ENCODE measurements around the gene ZSWIM6.

ZSWIM6 gene

GRCh38 chr5:61538722-61539501, 206.9 kb downstream of the ZSWIM6 start:
- no peak for DNase-seq (ENCODE audit: low spot score)

GRCh38 chr5:61549530-61549929, 217.5 kb downstream of the ZSWIM6 start:
- no peak for DNase-seq (ENCODE audit: low spot score)

- DNase-seq (ENCODE audit: low spot score), result no peak
Measured at GRCh38 chr5:61551637-61552313, 219.7 kb downstream of the ZSWIM6 start.

GRCh38 chr5:61559146-61559545, 227.1 kb downstream of the ZSWIM6 start:
- no peak for DNase-seq (ENCODE audit: low spot score)

- DNase-seq (ENCODE audit: low spot score), result peak; percentile 62
Measured at GRCh38 chr5:61559722-61560121, 227.7 kb downstream of the ZSWIM6 start.

GRCh38 chr5:61563401-61563800, 231.3 kb downstream of the ZSWIM6 start:
- DNase-seq (ENCODE audit: low spot score), result no peak

GRCh38 chr5:61567337-61567736, 235.3 kb downstream of the ZSWIM6 start:
- DNase-seq (ENCODE audit: low spot score), result no peak

GRCh38 chr5:61569353-61569752, 237.3 kb downstream of the ZSWIM6 start:
- no peak for DNase-seq (ENCODE audit: low spot score)

- DNase-seq (ENCODE audit: low spot score), result no peak
Measured at GRCh38 chr5:61570767-61571166, 238.7 kb downstream of the ZSWIM6 start.

GRCh38 chr5:61572959-61573358, 240.9 kb downstream of the ZSWIM6 start:
- no peak for DNase-seq (ENCODE audit: low spot score)

GRCh38 chr5:61575103-61575502, 243.0 kb downstream of the ZSWIM6 start:
- no peak for DNase-seq (ENCODE audit: low spot score)

- no peak for DNase-seq (ENCODE audit: low spot score)
Measured at GRCh38 chr5:61575581-61575980, 243.5 kb downstream of the ZSWIM6 start.

GRCh38 chr5:61576556-61576955, 244.5 kb downstream of the ZSWIM6 start:
- DNase-seq (ENCODE audit: low spot score), result no peak

GRCh38 chr5:61578858-61579503, 246.9 kb downstream of the ZSWIM6 start:
- DNase-seq (ENCODE audit: low spot score), result no peak

GRCh38 chr5:61582205-61582820, 250.3 kb downstream of the ZSWIM6 start:
- DNase-seq (ENCODE audit: low spot score), result no peak

- DNase-seq (ENCODE audit: low spot score), result no peak
Measured at GRCh38 chr5:61582887-61583286, 250.8 kb downstream of the ZSWIM6 start.

GRCh38 chr5:61586096-61587084, 254.3 kb downstream of the ZSWIM6 start:
- no peak for DNase-seq (ENCODE audit: low spot score)

- no peak for DNase-seq (ENCODE audit: low spot score)
Measured at GRCh38 chr5:61587125-61587524, 255.1 kb downstream of the ZSWIM6 start.

GRCh38 chr5:61588216-61588615, 256.2 kb downstream of the ZSWIM6 start:
- no peak for DNase-seq (ENCODE audit: low spot score)

- no peak for DNase-seq (ENCODE audit: low spot score)
Measured at GRCh38 chr5:61589946-61590345, 257.9 kb downstream of the ZSWIM6 start.

GRCh38 chr5:61590473-61590872, 258.4 kb downstream of the ZSWIM6 start:
- no peak for DNase-seq (ENCODE audit: low spot score)
